Neural progenitor cell (in vitro differentiated cells): Measurements from ENCODE around the gene DDX21.

ENCODE experiments used
- EZH2 ChIP-seq: fragments of 200-600 bp; sonication (generic); IDR thresholded peaks from 2 replicates; pipeline ENCODE4 v1.6.1; 2017; ENCODE audit warnings: antibody characterized with exemption, mild to moderate bottlenecking, moderate library complexity
- EZH2phosphoT487 ChIP-seq: fragments of 200-600 bp; sonication (generic); IDR thresholded peaks from 2 replicates; pipeline ENCODE4 v1.6.1; 2017; ENCODE audit warnings: antibody characterized with exemption
- TF ChIP-seq, protein P1 (sequence below): fragments of 200-600 bp; sonication (generic); IDR thresholded peaks from 2 replicates; pipeline ENCODE4 v1.5.1; 2017; ENCODE audit warnings: antibody characterized with exemption, mild to moderate bottlenecking

DNA sequence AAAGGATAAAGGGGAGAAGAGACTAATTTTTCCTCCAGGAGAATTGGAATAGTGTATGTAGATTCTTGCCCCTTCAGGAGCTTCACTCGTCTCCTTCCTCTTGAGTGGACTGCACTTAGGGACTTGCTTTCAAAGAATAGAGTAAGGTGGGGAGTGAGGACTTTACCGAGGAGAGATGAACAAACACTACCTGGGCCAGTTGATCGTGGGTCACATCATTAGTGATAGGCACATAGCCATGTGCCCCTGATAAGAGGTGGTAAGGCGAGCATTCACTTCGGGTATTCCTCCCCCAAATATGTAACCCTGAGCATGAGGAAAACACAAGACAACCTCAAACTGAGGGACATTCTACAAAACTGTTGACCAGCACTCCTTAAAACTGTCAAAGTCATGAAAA is 18.0 kb downstream of the DDX21 start:
- TF ChIP-seq, protein P1, sequence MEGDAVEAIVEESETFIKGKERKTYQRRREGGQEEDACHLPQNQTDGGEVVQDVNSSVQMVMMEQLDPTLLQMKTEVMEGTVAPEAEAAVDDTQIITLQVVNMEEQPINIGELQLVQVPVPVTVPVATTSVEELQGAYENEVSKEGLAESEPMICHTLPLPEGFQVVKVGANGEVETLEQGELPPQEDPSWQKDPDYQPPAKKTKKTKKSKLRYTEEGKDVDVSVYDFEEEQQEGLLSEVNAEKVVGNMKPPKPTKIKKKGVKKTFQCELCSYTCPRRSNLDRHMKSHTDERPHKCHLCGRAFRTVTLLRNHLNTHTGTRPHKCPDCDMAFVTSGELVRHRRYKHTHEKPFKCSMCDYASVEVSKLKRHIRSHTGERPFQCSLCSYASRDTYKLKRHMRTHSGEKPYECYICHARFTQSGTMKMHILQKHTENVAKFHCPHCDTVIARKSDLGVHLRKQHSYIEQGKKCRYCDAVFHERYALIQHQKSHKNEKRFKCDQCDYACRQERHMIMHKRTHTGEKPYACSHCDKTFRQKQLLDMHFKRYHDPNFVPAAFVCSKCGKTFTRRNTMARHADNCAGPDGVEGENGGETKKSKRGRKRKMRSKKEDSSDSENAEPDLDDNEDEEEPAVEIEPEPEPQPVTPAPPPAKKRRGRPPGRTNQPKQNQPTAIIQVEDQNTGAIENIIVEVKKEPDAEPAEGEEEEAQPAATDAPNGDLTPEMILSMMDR: no peak
- TF ChIP-seq EZH2phosphoT487: no peak
- no peak for TF ChIP-seq EZH2
